ENCODE data around the gene WDR88.

- no peak for TF ChIP-seq FOXK2 (IDR thresholded peaks at IDR 0.05)
- TF ChIP-seq ETV6 (conservative IDR thresholded peaks at IDR 0.05 in 1 of 2, IDR thresholded peaks at IDR 0.05 in 1 of 2; ENCODE audit: borderline replicate concordance in 1 of 2, low read depth in 1 of 2) = no peak
- no peak for TF ChIP-seq CTCF (IDR thresholded peaks at IDR 0.05 in 2 of 3, conservative IDR thresholded peaks at IDR 0.05 in 1 of 3; ENCODE audit: control insufficient read depth in 2 of 3, extremely low read depth in 1 of 3, insufficient read depth in 1 of 3, low read depth in 3 of 3, low read length in 3 of 3)
- TF ChIP-seq ZZZ3 (IDR thresholded peaks at IDR 0.05; ENCODE audit: control insufficient read depth, insufficient read length, low read depth) = no peak
- no peak for TF ChIP-seq RAD21 (IDR thresholded peaks at IDR 0.05; ENCODE audit: insufficient read depth, low read depth, low read length)
- TF ChIP-seq EED (IDR thresholded peaks at IDR 0.05; ENCODE audit: low read depth) = no peak
- TF ChIP-seq JUND (IDR thresholded peaks at IDR 0.05; ENCODE audit: low read depth, low read length) = no peak
- TF ChIP-seq YY1 (IDR thresholded peaks at IDR 0.05; ENCODE audit: low read depth, low read length) = no peak
- no peak for TF ChIP-seq ATF2 (IDR thresholded peaks at IDR 0.05; ENCODE audit: low read length)
- no peak for TF ChIP-seq E2F4 (IDR thresholded peaks at IDR 0.05; ENCODE audit: low read depth, low read length)
- no peak for TF ChIP-seq EZH2 (IDR thresholded peaks at IDR 0.05; ENCODE audit: borderline replicate concordance, control insufficient read depth, low read depth, low read length)
- no peak for TF ChIP-seq REST (IDR thresholded peaks at IDR 0.05; ENCODE audit: low read depth, low read length)
- TF ChIP-seq ASH2L (IDR thresholded peaks at IDR 0.05; ENCODE audit: borderline replicate concordance, low read depth) = no peak
Observed at GRCh38 chr19:33196446-33197193, 64.7 kb downstream of the WDR88 start.

All from GM12878 (cell line).